Peyer's patch (tissue), 4 donors: ENCODE results near the gene SOBP.

Experiments
- POLR2A ChIP-seq, 2 donors: fragments of 450-650 bp; IDR thresholded peaks; one replicate each; pipeline ENCODE4 v1.5.1; 2017; ENCODE audit warnings: antibody characterized with exemption in 2 of 2, mild to moderate bottlenecking in 2 of 2, moderate library complexity in 2 of 2
- TF ChIP-seq, protein P1 (sequence below), 6 experiments: fragments of 450-650 bp in 4 of 6; fragments of 200-600 bp in 2 of 6; sonication (generic) in 1 of 6; IDR thresholded peaks; one replicate each; pipeline ENCODE4 v1.5.1; 2017 to 2019; ENCODE audit warnings: antibody characterized with exemption in 6 of 6, mild to moderate bottlenecking in 3 of 6, moderate library complexity in 1 of 6

DNA sequence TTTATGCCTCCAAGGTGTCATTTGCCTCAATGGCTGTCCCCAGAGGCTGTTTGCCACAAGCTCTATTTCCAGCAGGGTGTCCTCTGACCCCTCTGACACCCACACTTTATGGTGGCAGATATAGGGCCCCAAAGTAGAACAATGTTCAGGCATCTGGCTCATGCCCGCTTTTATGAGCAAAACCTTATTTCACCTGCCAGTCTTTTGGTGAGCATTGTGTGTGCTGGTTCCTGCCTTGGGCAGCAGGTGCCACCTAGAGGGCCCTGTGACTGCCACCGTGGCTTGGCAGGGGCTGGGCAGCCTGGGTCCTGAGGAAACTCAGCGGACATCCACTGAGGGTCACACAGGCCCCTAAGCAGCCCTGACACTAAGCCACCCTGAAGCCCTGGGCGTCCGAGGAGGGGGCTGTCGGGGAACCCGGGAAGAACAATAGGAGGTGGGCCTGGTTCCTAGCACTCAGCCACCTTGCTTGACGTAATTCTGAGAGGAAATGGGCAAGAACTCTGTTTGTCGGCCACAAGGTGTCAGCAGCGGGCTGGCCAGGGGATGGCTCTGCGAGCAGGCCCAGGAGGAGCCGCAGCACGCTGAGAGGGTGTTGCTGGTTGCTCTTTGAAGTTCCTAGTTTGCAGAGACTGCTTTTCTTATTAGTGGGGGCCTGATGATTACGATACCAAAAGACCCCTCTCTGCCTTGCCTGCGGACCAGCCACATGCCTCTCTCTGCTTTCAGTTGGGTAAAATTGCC is 185.2 kb downstream of the SOBP start:
- TF ChIP-seq POLR2A (IDR thresholded peaks at IDR 0.05) = no peak
- TF ChIP-seq, protein P1, sequence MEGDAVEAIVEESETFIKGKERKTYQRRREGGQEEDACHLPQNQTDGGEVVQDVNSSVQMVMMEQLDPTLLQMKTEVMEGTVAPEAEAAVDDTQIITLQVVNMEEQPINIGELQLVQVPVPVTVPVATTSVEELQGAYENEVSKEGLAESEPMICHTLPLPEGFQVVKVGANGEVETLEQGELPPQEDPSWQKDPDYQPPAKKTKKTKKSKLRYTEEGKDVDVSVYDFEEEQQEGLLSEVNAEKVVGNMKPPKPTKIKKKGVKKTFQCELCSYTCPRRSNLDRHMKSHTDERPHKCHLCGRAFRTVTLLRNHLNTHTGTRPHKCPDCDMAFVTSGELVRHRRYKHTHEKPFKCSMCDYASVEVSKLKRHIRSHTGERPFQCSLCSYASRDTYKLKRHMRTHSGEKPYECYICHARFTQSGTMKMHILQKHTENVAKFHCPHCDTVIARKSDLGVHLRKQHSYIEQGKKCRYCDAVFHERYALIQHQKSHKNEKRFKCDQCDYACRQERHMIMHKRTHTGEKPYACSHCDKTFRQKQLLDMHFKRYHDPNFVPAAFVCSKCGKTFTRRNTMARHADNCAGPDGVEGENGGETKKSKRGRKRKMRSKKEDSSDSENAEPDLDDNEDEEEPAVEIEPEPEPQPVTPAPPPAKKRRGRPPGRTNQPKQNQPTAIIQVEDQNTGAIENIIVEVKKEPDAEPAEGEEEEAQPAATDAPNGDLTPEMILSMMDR (IDR thresholded peaks at IDR 0.05) = peak; percentile 42 to 96 (median 92)
